GM23338 (cell line): ENCODE measurements around the gene SLC51B. TPM values are rescaled to one million over a fixed set of nuclear protein-coding genes. Genes with fewer than 3 reads are reported as not detected.

ENCODE experiments used
- ATAC-seq: fragments of 200-7000 bp; cut with Tn5 transposase; 3 replicates; pipeline ENCODE4 v1.9.1; 2020
- DNase-seq: peaks from one replicate; pipeline ENCODE4 v3.0.0-alpha.2; 2015; ENCODE audit warnings: low spot score
- H2AFZ ChIP-seq: fragments of 200-600 bp; sonication (generic); 2 replicates; pipeline ENCODE4 v1.8.0; 2016; ENCODE audit warnings: antibody characterized with exemption, mild to moderate bottlenecking, moderate library complexity
- H3F3A ChIP-seq: fragments of 200-600 bp; sonication (generic); replicated peaks from 2 replicates; pipeline ENCODE4 v1.8.0; 2017; ENCODE audit warnings: antibody characterized with exemption, mixed run types, low read depth
- H3K27ac ChIP-seq: fragments of 200-600 bp; sonication (generic); 2 replicates; pipeline ENCODE4 v1.6.1; 2016; ENCODE audit warnings: low read depth
- H3K27me3 ChIP-seq: fragments of 200-600 bp; sonication (generic); 2 replicates; pipeline ENCODE4 v1.8.0; 2016; ENCODE audit warnings: mild to moderate bottlenecking, mixed run types, moderate library complexity; ENCODE audit not compliant: insufficient read depth
- H3K36me3 ChIP-seq: fragments of 200-600 bp; sonication (generic); 2 replicates; pipeline ENCODE4 v1.8.0; 2016; ENCODE audit warnings: mild to moderate bottlenecking; ENCODE audit not compliant: insufficient read depth
- H3K4me1 ChIP-seq: fragments of 200-600 bp; sonication (generic); 2 replicates; pipeline ENCODE4 v1.8.0; 2016; ENCODE audit warnings: mild to moderate bottlenecking, moderate library complexity; ENCODE audit not compliant: insufficient read depth
- H3K4me2 ChIP-seq: fragments of 200-600 bp; sonication (generic); 2 replicates; pipeline ENCODE4 v1.7.1; 2017; ENCODE audit warnings: mixed run types
- H3K4me3 ChIP-seq: fragments of 200-600 bp; sonication (generic); 2 replicates; pipeline ENCODE4 v1.6.1; 2016; ENCODE audit warnings: mixed run types
- H3K79me2 ChIP-seq: fragments of 200-600 bp; sonication (generic); replicated peaks from 2 replicates; pipeline ENCODE4 v1.8.0; 2017; ENCODE audit warnings: mild to moderate bottlenecking; ENCODE audit not compliant: insufficient read depth
- H3K9me2 ChIP-seq: fragments of 200-600 bp; sonication (generic); 2 replicates; pipeline ENCODE4 v1.8.0; 2017; ENCODE audit not compliant: insufficient read depth
- H4K20me1 ChIP-seq: fragments of 200-600 bp; sonication (generic); replicated peaks from 2 replicates; pipeline ENCODE4 v1.8.0; 2017; ENCODE audit warnings: mild to moderate bottlenecking; ENCODE audit not compliant: insufficient read depth
- H3K27ac Mint-ChIP-seq: 2 replicates; pipeline ENCODE4 v1.8.0; 2020; ENCODE audit warnings: inconsistent platforms, mild to moderate bottlenecking, moderate library complexity, mixed read lengths
- H3K27me3 Mint-ChIP-seq: 3 replicates; pipeline ENCODE4 v1.8.0; 2022; ENCODE audit warnings: low read depth, mild to moderate bottlenecking, moderate library complexity, mixed read lengths, inconsistent platforms; ENCODE audit not compliant: insufficient read depth, poor library complexity
- H3K36me3 Mint-ChIP-seq: 3 replicates; pipeline ENCODE4 v1.8.0; 2021; ENCODE audit warnings: low read depth, mild to moderate bottlenecking, inconsistent platforms, moderate library complexity, mixed read lengths
- H3K4me1 Mint-ChIP-seq: 3 replicates; pipeline ENCODE4 v1.8.0; 2020; ENCODE audit warnings: mild to moderate bottlenecking, inconsistent platforms, mixed read lengths
- H3K4me3 Mint-ChIP-seq: 3 replicates; pipeline ENCODE4 v1.8.0; 2021; ENCODE audit warnings: moderate library complexity, mild to moderate bottlenecking, inconsistent platforms, mixed read lengths
- H3K9me3 Mint-ChIP-seq: 3 replicates; pipeline ENCODE4 v1.8.0; 2020; ENCODE audit warnings: moderate library complexity, mild to moderate bottlenecking, inconsistent platforms, mixed read lengths
- CTCF ChIP-seq, 2 experiments: fragments of 200-600 bp in 1 of 2; sonication (generic) in 1 of 2; conservative IDR thresholded peaks; 2 replicates each; pipeline versions ENCODE4 v1.5.1 to v1.6.1; 2016 to 2017; ENCODE audit warnings: antibody characterized with exemption in 2 of 2, low read depth in 2 of 2, mild to moderate bottlenecking in 2 of 2, moderate library complexity in 1 of 2
- EZH2 ChIP-seq: fragments of 200-600 bp; sonication (generic); IDR thresholded peaks from one replicate; pipeline ENCODE4 v1.8.0; 2017; ENCODE audit warnings: antibody characterized with exemption, mild to moderate bottlenecking, low read depth; ENCODE audit not compliant: unreplicated experiment
- POLR2AphosphoS5 ChIP-seq: IDR thresholded peaks from 2 replicates; pipeline ENCODE4 v1.6.1; 2016; ENCODE audit warnings: antibody characterized with exemption, low read depth
- REST ChIP-seq: IDR thresholded peaks from one replicate; pipeline ENCODE4 v1.6.1; 2018; ENCODE audit warnings: antibody characterized with exemption; ENCODE audit not compliant: unreplicated experiment
- ZNF114 ChIP-seq: fragments of 250-450 bp; sonication (Bioruptor Pico); IDR thresholded peaks from 2 replicates; pipeline ENCODE4 v1.5.0; 2020; ENCODE audit warnings: mild to moderate bottlenecking, moderate library complexity
- ZNF331 ChIP-seq: fragments of 250-450 bp; sonication (Bioruptor Pico); IDR thresholded peaks from 2 replicates; pipeline ENCODE4 v1.5.0; 2020; ENCODE audit warnings: low read depth, mild to moderate bottlenecking, moderate library complexity
- polyA plus RNA-seq: library from polyadenylated mRNA; unstranded; fragments of >200 nt; fragmentation: Nextera tagmentation; extraction: Ambion mirVana; gene quantifications from 2 replicates; pipeline ENCODE4 v1.2.1, GENCODE V29; 2016
- total RNA-seq: library from RNA; depleted of rRNA; stranded (reverse); fragments of >200 nt; shearing (Covaris generic); gene quantifications from 2 replicates; pipeline ENCODE4 v1.2.3, GENCODE V29; 2014

Gene SLC51B
- total and polyA plus RNA-seq, 2 experiments from 2014 or later, result not detected

- TF ChIP-seq REST (no peak), POLR2AphosphoS5 (no peak)
These were observed 17.5 kb downstream of the SLC51B start (continued) for GRCh38 chr15:65062726-65063125.

- Mint-ChIP-seq H3K36me3 (no peaks in the 10 kb centered on the region; the same call in 2 of the 3 replicates), H3K4me1 (peaks cover 21% of the 10 kb centered on the region), H3K4me3 (no peak overlapping the region), H3K9me3 (no peaks in the 10 kb centered on the region), H3K27ac (no peak overlapping the region), H3K27me3 (peaks cover 15% of the 10 kb centered on the region)
- no peak for DNase-seq
- Histone ChIP-seq H3K27me3 (peaks cover 11% of the 10 kb centered on the region), H3K4me1 (peaks cover 25% of the 10 kb centered on the region), H3K4me2 (peak overlapping the region; percentile 93), H4K20me1 (0 out of 2 replicates have a peak, but pooled peaks cover 3% of the 10 kb centered on the region), H3K9me2 (no peaks in the 10 kb centered on the region), H3F3A (peaks cover 5% of the 10 kb centered on the region; the same call in 1 of the 2 replicates), H3K27ac (no peak overlapping the region; the same call in 1 of the 2 replicates), H3K4me3 (peak overlapping the region; percentile 73), H2AFZ (no peak overlapping the region), H3K79me2 (no peaks in the 10 kb centered on the region), H3K36me3 (no peaks in the 10 kb centered on the region)
- no peak for ATAC-seq
- TF ChIP-seq CTCF (conservative IDR thresholded peaks at IDR 0.05; ENCODE audit: low read depth in 2 of 2) (no peak), POLR2AphosphoS5 (no peak), EZH2 (no peak), ZNF331 (CRISPR knock-in tag) (no peak), ZNF114 (CRISPR knock-in tag) (no peak), REST (no peak)
These were observed 20.9 kb downstream of the SLC51B start for GRCh38 chr15:65066001-65066634.
